Measurements from ENCODE around the gene ATP8A2. TPM values are rescaled to one million over a fixed set of nuclear protein-coding genes. Genes with fewer than 3 reads are reported as not detected.
A peak's percentile ranks its signal among the peaks of the same experiment; 100 is the strongest.

Gene ATP8A2
- total and polyA plus RNA-seq, 2 of the 8 experiments (the other 6 are each of a cell fraction or from before 2014, with no cell fraction given), result 2.4 to 8.3 TPM

- H3K4ac ChIP-seq (replicated peaks; ENCODE audit: insufficient read length, low read depth, low read length), result no peak overlapping the region
- no peak overlapping the region for H2BK12ac ChIP-seq (ENCODE audit: low read depth, low read length)
- ChIA-PET POLR2A (ENCODE audit: partially characterized antibody) (interaction anchor here (0.6 kb wide), 1 partner anchor 113 kb away, joined by 3 read pairs; no protein-coding TSS in a partner anchor), CTCF (ENCODE audit: partially characterized antibody) (interaction anchor here (1.2 to 1.3 kb wide), 2 partner anchors 12 to 397 kb away, joined by 3 to 4 read pairs; no protein-coding TSS in a partner anchor)
- no peak overlapping the region for H3K4me2 ChIP-seq (ENCODE audit: insufficient read depth in 1 of 2, low read depth in 2 of 2, low read length in 2 of 2)
- no peak overlapping the region for H2AK5ac ChIP-seq (ENCODE audit: low read depth, low read length)
- H3K18ac ChIP-seq (ENCODE audit: extremely low read depth, low read length), result no peak overlapping the region
- no peaks in the 10 kb centered on the region; the same call in none of the 2 replicates for H3K23me2 ChIP-seq (ENCODE audit: low read depth, low read length)
- H3K9me3 ChIP-seq (ENCODE audit: insufficient read depth in 2 of 2, low read depth in 1 of 2, low read length in 1 of 2), result no peaks in the 10 kb centered on the region
- no peak overlapping the region for H2BK15ac ChIP-seq (ENCODE audit: low read length)
- no peak overlapping the region for H2BK5ac ChIP-seq (ENCODE audit: low read depth, low read length)
- H3K79me1 ChIP-seq (ENCODE audit: low read depth, low read length), result no peaks in the 10 kb centered on the region
- 90% methylated on average over 4 of the region's 4 CpGs; no CpG with 5 or more reads in 1 of the 2 experiments for WGBS, 2 experiments (ENCODE audit: extremely low coverage in 1 of 2, insufficient coverage in 1 of 2, insufficient read length in 1 of 2, insufficient replicate concordance in 2 of 2, low coverage in 1 of 2, low lambda C conversion rate in 2 of 2, missing lambda C conversion rate in 1 of 2)
- H2AFZ ChIP-seq (ENCODE audit: low read length), result peak overlapping the region; percentile 27; the same call in 1 of the 2 replicates
- H3K4me1 ChIP-seq (replicated peaks in 1 of 4; ENCODE audit: control insufficient read depth in 3 of 4, insufficient read depth in 4 of 4, low read length in 3 of 4), result no peaks in the 10 kb centered on the region
- no peak for TF ChIP-seq SP1 (IDR thresholded peaks at IDR 0.05; ENCODE audit: low read depth, low read length)
- no peak for TF ChIP-seq CEBPB (IDR thresholded peaks at IDR 0.05; ENCODE audit: low read depth, low read length)
- no peak for TF ChIP-seq MAFK (IDR thresholded peaks at IDR 0.05; ENCODE audit: low read depth, low read length)
- TF ChIP-seq HDAC2 (IDR thresholded peaks at IDR 0.05; ENCODE audit: borderline replicate concordance in 1 of 2, low read depth in 2 of 2, low read length in 2 of 2), result no peak
- TF ChIP-seq SRF (IDR thresholded peaks at IDR 0.05; ENCODE audit: low read depth, low read length), result no peak
- TF ChIP-seq MAX (IDR thresholded peaks at IDR 0.05), result no peak
- TF ChIP-seq RNF2 (IDR thresholded peaks at IDR 0.05; ENCODE audit: borderline replicate concordance, low read depth, low read length, missing control alignments, poor library complexity, severe bottlenecking), result no peak
- TF ChIP-seq JUN (IDR thresholded peaks at IDR 0.05; ENCODE audit: low read depth, low read length), result no peak
- TF ChIP-seq ZNF274 (IDR thresholded peaks at IDR 0.05; ENCODE audit: borderline replicate concordance, extremely low read depth, low read length), result no peak
- no peak for TF ChIP-seq CREB1 (IDR thresholded peaks at IDR 0.05)
- TF ChIP-seq ASH2L (IDR thresholded peaks at IDR 0.05; ENCODE audit: low read length), result no peak
- TF ChIP-seq GABPA (IDR thresholded peaks at IDR 0.05; ENCODE audit: borderline replicate concordance, insufficient read depth, low read length), result no peak
- no peak for TF ChIP-seq HDAC6 (IDR thresholded peaks at IDR 0.05; ENCODE audit: low read depth, low read length)
- no peaks in the 10 kb centered on the region for H3K27me3 ChIP-seq (replicated peaks in 1 of 4; ENCODE audit: control insufficient read depth in 3 of 4, extremely low read depth in 1 of 4, insufficient read depth in 3 of 4, low read length in 3 of 4)
- FAIRE-seq (no peak), DNase-seq (ENCODE audit: low read depth in 1 of 2, low spot score in 2 of 2) (no peak)
- H3K56ac ChIP-seq (replicated peaks; ENCODE audit: insufficient read length, low read depth, low read length), result no peak overlapping the region
- no peaks in the 10 kb centered on the region for H3K36me3 ChIP-seq (ENCODE audit: control insufficient read depth in 2 of 4, insufficient read depth in 4 of 4, low read length in 3 of 4)
- H4K20me1 ChIP-seq (replicated peaks in 1 of 2; ENCODE audit: control insufficient read depth in 1 of 2, insufficient read depth in 2 of 2, low read length in 2 of 2), result no peaks in the 10 kb centered on the region
- H2BK120ac ChIP-seq (replicated peaks; ENCODE audit: low read depth, low read length), result no peak overlapping the region
- H3K23ac ChIP-seq (ENCODE audit: insufficient read length), result no peak overlapping the region
- no peaks in the 10 kb centered on the region for H3K79me2 ChIP-seq (ENCODE audit: control insufficient read depth in 1 of 2, insufficient read depth in 2 of 2, low read length in 2 of 2)
- H3K27ac ChIP-seq (ENCODE audit: low read depth, low read length), result no peak overlapping the region
- no peak overlapping the region for H4K8ac ChIP-seq (ENCODE audit: extremely low read depth, insufficient read depth, low read length)
- H4K5ac ChIP-seq (ENCODE audit: insufficient read length, low read depth, low read length), result no peak overlapping the region
- no peak overlapping the region for H4K91ac ChIP-seq (replicated peaks; ENCODE audit: insufficient read length, low read length)
- H3K4me3 ChIP-seq (ENCODE audit: extremely low read depth in 1 of 4, insufficient read depth in 2 of 4, low read depth in 3 of 4, low read length in 4 of 4), result no peak overlapping the region
- H3K14ac ChIP-seq (ENCODE audit: insufficient read length), result no peak overlapping the region
- no peak overlapping the region for H3K9ac ChIP-seq (replicated peaks in 1 of 4; ENCODE audit: extremely low read depth in 1 of 4, low read depth in 3 of 4, low read length in 3 of 4)
- no peak overlapping the region for H2BK20ac ChIP-seq (ENCODE audit: low read length)
Observed at GRCh38 chr13:25391932-25392331, 20.2 kb downstream of the ATP8A2 start.

Measured in H1 (cell line).